Endothelial cell of umbilical vein (primary cell): Measurements from ENCODE around the gene CRYAB. TPM values are rescaled to one million over a fixed set of nuclear protein-coding genes. Genes with fewer than 3 reads are reported as not detected.

Experiments used
- BruUV-seq: library from RNA; stranded (reverse); fragments of 400-500 nt; replicated peaks from 2 replicates; lab custom pipeline; 2021; lab: Mats Ljungman, UMichigan
- CTCF ChIA-PET: fragments of 300-600, 350-600 bp; sonication (Branson Sonifier 250); formaldehyde crosslinking; loops from one replicate; lab custom pipeline; 2021; ENCODE audit warnings: antibody characterized with exemption, inconsistent platforms; lab: Charles Lee
- POLR2A ChIA-PET: fragments of 300-600, 350-600 bp; sonication (Branson Sonifier 250); formaldehyde crosslinking; loops from one replicate; lab custom pipeline; 2021; ENCODE audit warnings: antibody characterized with exemption, inconsistent platforms; lab: Charles Lee
- DNase-seq: peaks from one replicate; pipeline ENCODE4 v3.0.0-alpha.2; 2011; ENCODE audit warnings: low read depth, low spot score
- FAIRE-seq: peaks from 2 replicates; lab custom pipeline; 2011; peaks lifted over from hg19 to GRCh38; lab: Jason Lieb, UNC
- H2AFZ ChIP-seq: 2 replicates; pipeline ENCODE4 v1.6.0; 2012; ENCODE audit warnings: low read depth, low read length, control low read depth, inconsistent platforms
- H3K27ac ChIP-seq: 2 replicates; pipeline ENCODE4 v1.5.1; 2011; ENCODE audit warnings: low read depth, mild to moderate bottlenecking, control low read depth, low read length, moderate library complexity; ENCODE audit not compliant: insufficient read depth
- H3K27me3 ChIP-seq, 2 experiments: 2 replicates each; pipeline versions ENCODE4 v1.6.0 to v1.6.1; 2011; ENCODE audit warnings: low read length in 2 of 2, mixed read lengths in 1 of 2; ENCODE audit not compliant: control insufficient read depth in 2 of 2, insufficient read depth in 2 of 2
- H3K36me3 ChIP-seq, 2 experiments: 2 replicates in 1 of 2; 3 replicates in 1 of 2; pipeline ENCODE4 v1.5.1; 2011; ENCODE audit warnings: low read length in 2 of 2, mild to moderate bottlenecking in 1 of 2, moderate library complexity in 1 of 2; ENCODE audit not compliant: control insufficient read depth in 2 of 2, insufficient read depth in 2 of 2; ENCODE audit errors: extremely low read depth in 1 of 2
- H3K4me1 ChIP-seq: 3 replicates; pipeline ENCODE4 v1.5.1; 2011; ENCODE audit warnings: mild to moderate bottlenecking, low read length; ENCODE audit not compliant: control insufficient read depth, insufficient read depth; ENCODE audit errors: extremely low read depth
- H3K4me2 ChIP-seq: 2 replicates; pipeline ENCODE4 v1.6.1; 2011; ENCODE audit warnings: low read length, control low read depth, mixed read lengths; ENCODE audit not compliant: insufficient read depth
- H3K4me3 ChIP-seq, 3 experiments: fragments of 200-600 bp in 1 of 3; sonication (generic), shearing (Covaris generic) in 1 of 3; replicated peaks in 1 of 3; 2 replicates each; pipeline ENCODE4 v1.5.1; 2011 to 2016; ENCODE audit warnings: control low read depth in 3 of 3, low read length in 3 of 3, mild to moderate bottlenecking in 2 of 3, inconsistent platforms in 1 of 3, low read depth in 1 of 3, moderate library complexity in 1 of 3; ENCODE audit not compliant: insufficient read depth in 1 of 3
- H3K79me2 ChIP-seq: 2 replicates; pipeline ENCODE4 v1.6.0; 2012; ENCODE audit warnings: low read length, inconsistent platforms; ENCODE audit not compliant: control insufficient read depth, insufficient read depth
- H3K9ac ChIP-seq: replicated peaks from 2 replicates; pipeline ENCODE3; 2011; ENCODE audit warnings: low read length, control low read depth; ENCODE audit not compliant: insufficient read depth; ENCODE audit errors: extremely low read depth
- H3K9me1 ChIP-seq: replicated peaks from 3 replicates; pipeline ENCODE4 v1.6.0; 2011; ENCODE audit warnings: mild to moderate bottlenecking, low read length; ENCODE audit not compliant: control insufficient read depth, insufficient read depth; ENCODE audit errors: extremely low read depth
- H3K9me3 ChIP-seq: replicated peaks from 2 replicates; pipeline ENCODE4 v1.5.1; 2012; ENCODE audit warnings: low read length, inconsistent platforms; ENCODE audit not compliant: control insufficient read depth, insufficient read depth
- H4K20me1 ChIP-seq: replicated peaks from 2 replicates; pipeline ENCODE3; 2011; ENCODE audit warnings: mild to moderate bottlenecking, low read length; ENCODE audit not compliant: control insufficient read depth, insufficient read depth; ENCODE audit errors: extremely low read depth
- EZH2 ChIP-seq: IDR thresholded peaks from 2 replicates; pipeline ENCODE4 v1.6.1; 2012; ENCODE audit warnings: borderline replicate concordance, low read depth, mild to moderate bottlenecking, moderate library complexity, low read length, inconsistent platforms; ENCODE audit not compliant: severe bottlenecking
- FOS ChIP-seq: IDR thresholded peaks from 2 replicates; pipeline ENCODE4 v1.6.1; 2011; ENCODE audit warnings: mild to moderate bottlenecking, low read length, moderate library complexity, borderline replicate concordance; ENCODE audit not compliant: insufficient read depth
- GATA2 ChIP-seq: IDR thresholded peaks from 2 replicates; pipeline ENCODE4 v1.7.0; 2011; ENCODE audit warnings: low read depth, mild to moderate bottlenecking, moderate library complexity, mixed read lengths, low read length; ENCODE audit not compliant: insufficient read length, insufficient read depth
- JUN ChIP-seq: IDR thresholded peaks from 2 replicates; pipeline ENCODE4 v1.6.1; 2011; ENCODE audit warnings: borderline replicate concordance, low read depth; ENCODE audit not compliant: insufficient read length, insufficient read depth
- MYC ChIP-seq: IDR thresholded peaks from one replicate; pipeline ENCODE4 v1.6.1; 2011; ENCODE audit warnings: mild to moderate bottlenecking, low read depth, low read length
- POLR2A ChIP-seq: IDR thresholded peaks from 2 replicates; pipeline ENCODE4 v1.6.1; 2012; ENCODE audit warnings: low read depth, mild to moderate bottlenecking, control low read depth, low read length
- POLR2AphosphoS5 ChIP-seq: IDR thresholded peaks from 2 replicates; pipeline ENCODE4 v1.6.1; 2012; ENCODE audit warnings: low read depth, mild to moderate bottlenecking, control low read depth, low read length, moderate library complexity; ENCODE audit not compliant: insufficient read depth
- dilution Hi-C: fragments of 300-500 bp; cut with MboI; formaldehyde crosslinking; loops from one replicate; pipeline ENCODE4 v1.15.0; 2019; ENCODE audit warnings: low sequenced_read_pairs; ENCODE audit not compliant: extremely low pct_ligation_motif_present
- intact Hi-C: fragments of 100-400 bp; cut with micrococcal nuclease; formaldehyde crosslinking; loops from one replicate; pipeline ENCODE4 v1.10.0; 2022
- polyA plus RNA-seq, 4 experiments: library from polyadenylated mRNA; depleted of rRNA in 3 of 4; stranded (reverse) in 3 of 4; unstranded in 1 of 4; fragments of >200 nt; gene quantifications; 2 replicates each; pipeline versions ENCODE4 v1.2.1 to v1.2.3, GENCODE V29; 2011 to 2012; ENCODE audit warnings: missing spikeins in 1 of 4
- total RNA-seq: library from RNA; stranded (reverse); gene quantifications from 2 replicates; pipeline ENCODE4 v1.2.3, GENCODE V29; 2021
- TF ChIP-seq, protein P1 (sequence below), 2 donors: IDR thresholded peaks; 1 replicate in 1 of 2; 2 replicates in 1 of 2; pipeline ENCODE4 v1.5.1; 2011; ENCODE audit warnings: low read length in 2 of 2, mild to moderate bottlenecking in 2 of 2, moderate library complexity in 2 of 2, control low read depth in 1 of 2, inconsistent platforms in 1 of 2, low read depth in 1 of 2; ENCODE audit not compliant: insufficient read depth in 1 of 2; ENCODE audit errors: extremely low read depth in 1 of 2
- TF ChIP-seq, protein P2 (sequence below): IDR thresholded peaks from 2 replicates; pipeline ENCODE4 v1.6.1; 2011; ENCODE audit not compliant: insufficient read depth, insufficient read length

Gene CRYAB
- total and polyA plus RNA-seq, 2 donors (not counting 3 experiments of a cell fraction or from before 2014, with no cell fraction given): 0.48 TPM; not detected in 1

DNA sequence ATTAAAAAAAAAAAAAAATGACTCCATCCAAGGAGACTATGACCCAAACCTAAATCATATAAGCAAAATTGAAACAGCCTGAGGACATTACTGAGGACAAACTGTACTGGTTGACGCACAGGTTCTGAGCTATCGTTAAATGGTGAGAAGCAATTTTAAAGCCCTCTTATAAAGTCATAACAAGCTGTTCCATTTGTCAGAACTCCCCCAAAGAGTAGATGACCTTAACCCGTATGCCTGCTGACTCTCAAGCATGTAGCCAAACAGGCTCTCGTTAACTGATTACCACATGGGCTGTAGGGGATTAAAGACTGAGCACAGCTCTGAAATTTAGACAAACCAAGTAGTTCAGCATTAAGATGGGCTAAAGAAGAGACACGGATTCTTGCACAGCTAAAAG, 2.2 kb downstream of the CRYAB start:
- ChIA-PET POLR2A (no interaction called here), CTCF (no interaction called here)
- dilution Hi-C loops: no loop called here
- DNase-seq (no peak), FAIRE-seq (no peak)
- H3K4me2 ChIP-seq: no peak overlapping the region
- H3K4me3 ChIP-seq: no peak overlapping the region
- H2AFZ ChIP-seq: no peak overlapping the region
- intact Hi-C loops: no loop called here
- peaks cover 2 to 9% of the 10 kb centered on the region in 2 experiments for H3K27me3 ChIP-seq
- H3K79me2 ChIP-seq: no peaks in the 10 kb centered on the region
- no peak overlapping the region for H3K27ac ChIP-seq
- no peaks in the 10 kb centered on the region for H3K9me3 ChIP-seq
- no peak overlapping the region for H3K9ac ChIP-seq
- no peaks in the 10 kb centered on the region for H3K9me1 ChIP-seq
- TF ChIP-seq MYC: no peak
- TF ChIP-seq POLR2AphosphoS5: no peak
- TF ChIP-seq, protein P1, sequence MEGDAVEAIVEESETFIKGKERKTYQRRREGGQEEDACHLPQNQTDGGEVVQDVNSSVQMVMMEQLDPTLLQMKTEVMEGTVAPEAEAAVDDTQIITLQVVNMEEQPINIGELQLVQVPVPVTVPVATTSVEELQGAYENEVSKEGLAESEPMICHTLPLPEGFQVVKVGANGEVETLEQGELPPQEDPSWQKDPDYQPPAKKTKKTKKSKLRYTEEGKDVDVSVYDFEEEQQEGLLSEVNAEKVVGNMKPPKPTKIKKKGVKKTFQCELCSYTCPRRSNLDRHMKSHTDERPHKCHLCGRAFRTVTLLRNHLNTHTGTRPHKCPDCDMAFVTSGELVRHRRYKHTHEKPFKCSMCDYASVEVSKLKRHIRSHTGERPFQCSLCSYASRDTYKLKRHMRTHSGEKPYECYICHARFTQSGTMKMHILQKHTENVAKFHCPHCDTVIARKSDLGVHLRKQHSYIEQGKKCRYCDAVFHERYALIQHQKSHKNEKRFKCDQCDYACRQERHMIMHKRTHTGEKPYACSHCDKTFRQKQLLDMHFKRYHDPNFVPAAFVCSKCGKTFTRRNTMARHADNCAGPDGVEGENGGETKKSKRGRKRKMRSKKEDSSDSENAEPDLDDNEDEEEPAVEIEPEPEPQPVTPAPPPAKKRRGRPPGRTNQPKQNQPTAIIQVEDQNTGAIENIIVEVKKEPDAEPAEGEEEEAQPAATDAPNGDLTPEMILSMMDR (IDR thresholded peaks at IDR 0.05; ENCODE audit: extremely low read depth in 1 of 2, insufficient read depth in 1 of 2, low read depth in 1 of 2, low read length in 2 of 2): no peak
- no peak for TF ChIP-seq EZH2
- no peak for TF ChIP-seq POLR2A
- no peak for TF ChIP-seq FOS
- TF ChIP-seq, protein P2, sequence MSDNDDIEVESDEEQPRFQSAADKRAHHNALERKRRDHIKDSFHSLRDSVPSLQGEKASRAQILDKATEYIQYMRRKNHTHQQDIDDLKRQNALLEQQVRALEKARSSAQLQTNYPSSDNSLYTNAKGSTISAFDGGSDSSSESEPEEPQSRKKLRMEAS: no peak
- TF ChIP-seq JUN: no peak
- TF ChIP-seq GATA2: no peak
- no peaks in the 10 kb centered on the region for H3K36me3 ChIP-seq
- peaks cover 4% of the 10 kb centered on the region for H3K4me1 ChIP-seq
- no TSS peak for BruUV-seq
- no peaks in the 10 kb centered on the region for H4K20me1 ChIP-seq
